ENCODE measurements around the gene ABO. TPM values are rescaled to one million over a fixed set of nuclear protein-coding genes. Genes with fewer than 3 reads are reported as not detected.

ABO gene
- total RNA-seq, 1 donor from 2014 or later, result 0.17 TPM

- TF ChIP-seq CTCF (IDR thresholded peaks at IDR 0.05), result no peak
- peaks cover 32% of the 10 kb centered on the region for H3K27me3 Mint-ChIP-seq (ENCODE audit: low read depth)
- H3K4me3 Mint-ChIP-seq (ENCODE audit: unreplicated experiment), result no peak overlapping the region
Observed at GRCh38 chr9:133280392-133280791, 5.4 kb upstream of the ABO start.

GRCh38 chr9:133278161-133279114 is 3.4 kb upstream of the ABO start:
- TF ChIP-seq CTCF (IDR thresholded peaks at IDR 0.05), result no peak
- Mint-ChIP-seq H3K4me3 (ENCODE audit: unreplicated experiment) (no peak overlapping the region), H3K9me3 (ENCODE audit: low read depth) (peaks cover 4% of the 10 kb centered on the region), H3K27ac (ENCODE audit: unreplicated experiment) (no peak overlapping the region), H3K27me3 (ENCODE audit: low read depth) (peaks cover 42% of the 10 kb centered on the region), H3K36me3 (ENCODE audit: low read depth) (no peaks in the 10 kb centered on the region), H3K4me1 (ENCODE audit: low read depth) (peaks cover 3% of the 10 kb centered on the region)
- no peak for DNase-seq (ENCODE audit: low spot score)

More at GRCh38 chr9:133280392-133280791, 5.4 kb upstream of the ABO start:
- Mint-ChIP-seq H3K9me3 (ENCODE audit: low read depth) (peaks cover 4% of the 10 kb centered on the region), H3K27ac (ENCODE audit: unreplicated experiment) (no peak overlapping the region), H3K4me1 (ENCODE audit: low read depth) (peaks cover 3% of the 10 kb centered on the region), H3K36me3 (ENCODE audit: low read depth) (no peaks in the 10 kb centered on the region)
- DNase-seq (ENCODE audit: low spot score), result no peak

- DNase-seq (ENCODE audit: low spot score), result no peak
- H3K27ac Mint-ChIP-seq (ENCODE audit: unreplicated experiment), result no peak overlapping the region
- H3K36me3 Mint-ChIP-seq (ENCODE audit: low read depth), result no peaks in the 10 kb centered on the region
- H3K9me3 Mint-ChIP-seq (ENCODE audit: low read depth), result peaks cover 4% of the 10 kb centered on the region
- peaks cover 48% of the 10 kb centered on the region for H3K27me3 Mint-ChIP-seq (ENCODE audit: low read depth)
- H3K4me1 Mint-ChIP-seq (ENCODE audit: low read depth), result peaks cover 3% of the 10 kb centered on the region
- no peak overlapping the region for H3K4me3 Mint-ChIP-seq (ENCODE audit: unreplicated experiment)
- no peak for TF ChIP-seq CTCF (IDR thresholded peaks at IDR 0.05)
Observed at GRCh38 chr9:133277467-133277866, 2.5 kb upstream of the ABO start.

GRCh38 chr9:133276923-133277322 is 1.9 kb upstream of the ABO start:
- Mint-ChIP-seq H3K4me3 (ENCODE audit: unreplicated experiment) (no peak overlapping the region), H3K27ac (ENCODE audit: unreplicated experiment) (no peak overlapping the region), H3K9me3 (ENCODE audit: low read depth) (peaks cover 4% of the 10 kb centered on the region), H3K27me3 (ENCODE audit: low read depth) (peaks cover 52% of the 10 kb centered on the region), H3K36me3 (ENCODE audit: low read depth) (no peaks in the 10 kb centered on the region), H3K4me1 (ENCODE audit: low read depth) (peaks cover 3% of the 10 kb centered on the region)
- no peak for DNase-seq (ENCODE audit: low spot score)
- no peak for TF ChIP-seq CTCF (IDR thresholded peaks at IDR 0.05)

- Mint-ChIP-seq H3K4me1 (ENCODE audit: low read depth) (peaks cover 3% of the 10 kb centered on the region), H3K9me3 (ENCODE audit: low read depth) (peaks cover 4% of the 10 kb centered on the region), H3K27me3 (ENCODE audit: low read depth) (peaks cover 54% of the 10 kb centered on the region), H3K4me3 (ENCODE audit: unreplicated experiment) (peak overlapping the region; percentile 48), H3K36me3 (ENCODE audit: low read depth) (no peaks in the 10 kb centered on the region), H3K27ac (ENCODE audit: unreplicated experiment) (no peak overlapping the region)
- no peak for DNase-seq (ENCODE audit: low spot score)
- TF ChIP-seq CTCF (IDR thresholded peaks at IDR 0.05), result no peak
Observed at GRCh38 chr9:133276001-133276884, 1.2 kb upstream of the ABO start.

Data from chondrocyte (in vitro differentiated cells).